A549 (cell line): ENCODE data around the gene OR51S1. TPM values are rescaled to one million over a fixed set of nuclear protein-coding genes. Genes with fewer than 3 reads are reported as not detected.

ENCODE experiments used
- ATAC-seq, 2 experiments: fragments of 200-7000 bp in 1 of 2; fragments of >200 bp in 1 of 2; cut with Nextera tagmentation in 1 of 2; cut with Tn5 transposase in 1 of 2; 3 replicates each; pipeline versions ENCODE4 v1.8.0 to v1.9.1; 2018 to 2020; ENCODE audit warnings: mild to moderate bottlenecking in 1 of 2, moderate library complexity in 1 of 2
- CTCF ChIA-PET: fragments of 300-600 bp; sonication (Branson Sonifier 250); formaldehyde crosslinking; extraction: SDS; loops from one replicate; lab custom pipeline; 2021; ENCODE audit warnings: antibody characterized with exemption, inconsistent platforms; lab: Yijun Ruan, JAX
- POLR2A ChIA-PET: fragments of 350-600 bp; formaldehyde crosslinking; extraction: SDS; loops from one replicate; lab custom pipeline; 2021; ENCODE audit warnings: antibody characterized with exemption, inconsistent platforms; lab: Yijun Ruan, JAX
- DNase-seq, 2 experiments: peaks; one replicate each; pipeline versions ENCODE4 v3.0.0 to v3.0.0-alpha.2; 2011 to 2016; ENCODE audit warnings: low read depth in 1 of 2, low spot score in 1 of 2
- FAIRE-seq: peaks from 2 replicates; lab custom pipeline; 2011; peaks lifted over from hg19 to GRCh38; lab: Jason Lieb, UNC
- H3K27ac ChIP-seq, 2 experiments: fragments of >200 bp; sonication (Bioruptor Twin); formaldehyde crosslinking; 3 replicates each; pipeline ENCODE4 v1.5.1; 2016 to 2017
- H3K4me1 ChIP-seq: fragments of >200 bp; sonication (Bioruptor Twin); formaldehyde crosslinking; 3 replicates; pipeline ENCODE4 v1.6.1; 2016
- H3K4me2 ChIP-seq: fragments of >200 bp; sonication (Bioruptor Twin); formaldehyde crosslinking; 3 replicates; pipeline ENCODE4 v1.6.1; 2016
- H3K4me3 ChIP-seq: fragments of >200 bp; sonication (Bioruptor Twin); formaldehyde crosslinking; 3 replicates; pipeline ENCODE4 v1.5.1; 2016
- H3K9me3 ChIP-seq: fragments of >200 bp; sonication (Bioruptor Twin); formaldehyde crosslinking; 3 replicates; pipeline ENCODE4 v1.6.1; 2016
- CHD2 ChIP-seq: fragments of 150-350 bp; IDR thresholded peaks from 2 replicates; pipeline ENCODE4 v1.6.1; 2014; ENCODE audit warnings: low read length; ENCODE audit not compliant: partially characterized antibody
- E2F6 ChIP-seq: IDR thresholded peaks from 2 replicates; pipeline ENCODE4 v1.6.1; 2012; ENCODE audit warnings: low read depth, borderline replicate concordance
- FOSB ChIP-seq: fragments of 250-450 bp; sonication (Bioruptor Pico); IDR thresholded peaks from 2 replicates; pipeline ENCODE4 v1.5.0; 2020; ENCODE audit warnings: mild to moderate bottlenecking, moderate library complexity
- FOSL2 ChIP-seq, 2 experiments: fragments of 450-650 bp in 1 of 2; fragments of >200 bp in 1 of 2; sonication (Bioruptor Twin) in 1 of 2; formaldehyde crosslinking; IDR thresholded peaks; 2 replicates each; pipeline versions ENCODE4 v1.5.0 to v1.6.1; 2016 to 2020; ENCODE audit warnings: mild to moderate bottlenecking in 1 of 2, moderate library complexity in 1 of 2
- FOXS1 ChIP-seq: fragments of 250-450 bp; sonication (Bioruptor Pico); IDR thresholded peaks from 2 replicates; pipeline ENCODE4 v1.5.0; 2020; ENCODE audit warnings: mild to moderate bottlenecking, moderate library complexity
- HDAC2 ChIP-seq: fragments of 200-600 bp; sonication (generic); IDR thresholded peaks from 2 replicates; pipeline ENCODE4 v1.6.1; 2016
- HEYL ChIP-seq: fragments of 250-450 bp; sonication (Bioruptor Pico); IDR thresholded peaks from 2 replicates; pipeline ENCODE4 v1.8.0; 2021; ENCODE audit warnings: mild to moderate bottlenecking, moderate library complexity
- JUN ChIP-seq, 2 experiments: fragments of >200 bp; sonication (Bioruptor Twin); formaldehyde crosslinking; IDR thresholded peaks; 2 replicates in 1 of 2; 3 replicates in 1 of 2; pipeline ENCODE4 v1.6.1; 2016 to 2017
- JUNB ChIP-seq: fragments of >200 bp; sonication (Bioruptor Twin); formaldehyde crosslinking; IDR thresholded peaks from 2 replicates; pipeline ENCODE4 v1.6.1; 2016
- KDM1A ChIP-seq: fragments of 200-600 bp; sonication (generic); IDR thresholded peaks from 2 replicates; pipeline ENCODE4 v1.6.1; 2016; ENCODE audit warnings: low read depth, mild to moderate bottlenecking
- MAFK ChIP-seq: fragments of 450-650 bp; IDR thresholded peaks from 2 replicates; pipeline ENCODE4 v1.6.1; 2014; ENCODE audit not compliant: partially characterized antibody
- MAX ChIP-seq: IDR thresholded peaks from 2 replicates; pipeline ENCODE4 v1.6.1; 2012
- MYC ChIP-seq: IDR thresholded peaks from 2 replicates; pipeline ENCODE4 v1.6.1; 2012; ENCODE audit warnings: mild to moderate bottlenecking, inconsistent platforms, low read length, improper control_type of control experiment, borderline replicate concordance
- NFE2L2 ChIP-seq: fragments of 150-350 bp; conservative IDR thresholded peaks from 2 replicates; pipeline ENCODE4 v1.6.1; 2014; ENCODE audit warnings: low read length
- NPAS2 ChIP-seq: fragments of 250-450 bp; sonication (Bioruptor Pico); IDR thresholded peaks from 2 replicates; pipeline ENCODE4 v1.8.0; 2022; ENCODE audit warnings: mild to moderate bottlenecking, moderate library complexity, borderline replicate concordance
- NR3C1 ChIP-seq: fragments of >200 bp; sonication (Bioruptor Twin); formaldehyde crosslinking; IDR thresholded peaks from 3 replicates; pipeline ENCODE4 v1.6.1; 2017
- POLR2A ChIP-seq: IDR thresholded peaks from 2 replicates; pipeline ENCODE4 v1.6.1; 2012; ENCODE audit warnings: mild to moderate bottlenecking, low read length
- RAD21 ChIP-seq, 2 experiments: fragments of >200 bp in 1 of 2; sonication (Bioruptor Twin) in 1 of 2; formaldehyde crosslinking in 1 of 2; IDR thresholded peaks in 1 of 2; conservative IDR thresholded peaks in 1 of 2; 2 replicates in 1 of 2; 3 replicates in 1 of 2; pipeline ENCODE4 v1.6.1; 2012 to 2018; ENCODE audit warnings: inconsistent platforms in 1 of 2
- REST ChIP-seq: fragments of 200-600 bp; sonication (generic); IDR thresholded peaks from 2 replicates; pipeline ENCODE4 v1.6.1; 2016; ENCODE audit warnings: antibody characterized with exemption, mild to moderate bottlenecking, moderate library complexity
- RFX5 ChIP-seq: fragments of 450-650 bp; IDR thresholded peaks from 2 replicates; pipeline ENCODE4 v1.7.1; 2014; ENCODE audit warnings: antibody characterized with exemption, mild to moderate bottlenecking, moderate library complexity
- RNF2 ChIP-seq: fragments of 200-600 bp; sonication (generic); IDR thresholded peaks from 2 replicates; pipeline ENCODE4 v1.6.1; 2016; ENCODE audit warnings: low read depth, mild to moderate bottlenecking, antibody characterized with exemption, moderate library complexity, borderline replicate concordance
- TFCP2L1 ChIP-seq: fragments of 250-450 bp; sonication (Bioruptor Pico); IDR thresholded peaks from 2 replicates; pipeline ENCODE4 v1.5.0; 2021; ENCODE audit warnings: mild to moderate bottlenecking
- TP53 ChIP-seq: fragments of 250-450 bp; sonication (Bioruptor Pico); IDR thresholded peaks from 2 replicates; pipeline ENCODE4 v1.5.0; 2021; ENCODE audit warnings: mild to moderate bottlenecking, moderate library complexity
- USF2 ChIP-seq: fragments of 450-650 bp; IDR thresholded peaks from 2 replicates; pipeline ENCODE4 v1.6.1; 2014; ENCODE audit warnings: antibody characterized with exemption
- WGBS: methylation state at CpG from one replicate; pipeline ENCODE4 v1.1.6; 2017; ENCODE audit errors: missing lambda C conversion rate; 5-methylcytosine and 5-hydroxymethylcytosine counted together
- polyA minus RNA-seq: library from RNA; depleted of rRNA, polyadenylated mRNA; stranded (reverse); fragments of >200 nt; gene quantifications from 2 replicates; pipeline ENCODE4 v1.2.3, GENCODE V29; 2011; rRNA and poly(A)+ RNA removed
- polyA plus RNA-seq, 4 experiments: library from polyadenylated mRNA; depleted of rRNA in 3 of 4; stranded (reverse); fragments of >200 nt; fragmentation: RNase III in 1 of 4; extraction: RNeasy Plus Mini Kit Qiagen cat#74134 plus additional on column Dnase treatment in 1 of 4; gene quantifications; 2 replicates in 3 of 4; 3 replicates in 1 of 4; pipeline ENCODE4 v1.2.3, GENCODE V29; 2011 to 2017

The OR51S1 gene
- polyA plus RNA-seq (2011; rRNA removed) (not detected in 2 replicates), polyA plus RNA-seq (2017; fragmentation: RNase III; extraction: RNeasy Plus Mini Kit Qiagen cat#74134 plus additional on column Dnase treatment) (not detected in 3 replicates), polyA minus RNA-seq (not detected in 2 replicates)
- polyA plus RNA-seq (2012; cell fraction: cytosol; rRNA removed): not detected in 2 replicates
- polyA plus RNA-seq (2012; cell fraction: nucleus; rRNA removed): not detected in 2 replicates

GRCh38 chr11:4848908-4849532 lies at the start of gene OR51S1:
Gene OR51S1 (minus strand): TSS chr11:4849208. CDS start chr11:4849208, 0 bp downstream.
- Histone ChIP-seq H3K4me2 (no peak within 1 kb of the TSS), H3K9me3 (no peaks in the 10 kb centered on the region), H3K4me3 (no peak within 1 kb of the TSS), H3K4me1 (no peaks in the 10 kb centered on the region), H3K27ac (no peak within 1 kb of the TSS)
- ChIA-PET POLR2A (no interaction called here), CTCF (no interaction called here)
- DNase-seq (no peak), ATAC-seq (no peak), FAIRE-seq (no peak)
- no peak for TF ChIP-seq JUN (IDR thresholded peaks at IDR 0.05)
- no peak for TF ChIP-seq HDAC2
- TF ChIP-seq REST: no peak
- no peak for TF ChIP-seq FOXS1
- TF ChIP-seq TP53 (CRISPR knock-in tag): no peak
- TF ChIP-seq MAFK: no peak
- TF ChIP-seq NR3C1: no peak
- no peak for TF ChIP-seq CHD2
- TF ChIP-seq TFCP2L1 (CRISPR knock-in tag): no peak
- TF ChIP-seq RFX5: no peak
- 10% methylated on average over 9 of the region's 9 CpGs for WGBS

- Histone ChIP-seq H3K4me2 (no peak overlapping the region), H3K9me3 (no peaks in the 10 kb centered on the region)
- TF ChIP-seq NFE2L2: no peak
- TF ChIP-seq HEYL: no peak
- no peak for TF ChIP-seq MYC
- no peak for TF ChIP-seq NR3C1
- TF ChIP-seq, all 56 proteins: peak for 0
- CTCF ChIA-PET: no interaction called here
- H3K27ac ChIP-seq: no peak overlapping the region
- no peak overlapping the region for H3K4me3 ChIP-seq
- POLR2A ChIA-PET: no interaction called here
- no peaks in the 10 kb centered on the region for H3K4me1 ChIP-seq
- ATAC-seq (peak in 1 of 2 experiments; percentile 68; a peak in 3 of 6 replicates), FAIRE-seq (no peak), DNase-seq (peak in 1 of 2 experiments; percentile 2)
- WGBS: 4% methylated on average over 1 of the region's 1 CpG
Observed at GRCh38 chr11:4891996-4892640, 43.1 kb upstream of the OR51S1 start.

- 6% methylated on average over 2 of the region's 2 CpGs for WGBS
- no peak overlapping the region for H3K4me3 ChIP-seq
- H3K4me1 ChIP-seq: no peaks in the 10 kb centered on the region
- DNase-seq (no peak), FAIRE-seq (no peak), ATAC-seq (no peak)
- POLR2A ChIA-PET: no interaction called here
- no peak for TF ChIP-seq E2F6
- no peak for TF ChIP-seq POLR2A
- TF ChIP-seq MAX: no peak
- no peak for TF ChIP-seq FOSB (CRISPR knock-in tag)
- TF ChIP-seq MYC: no peak
- no peak for TF ChIP-seq TFCP2L1 (CRISPR knock-in tag)
- no peak for TF ChIP-seq NPAS2 (CRISPR knock-in tag)
- TF ChIP-seq USF2: no peak
- TF ChIP-seq RFX5: no peak
- no peak for TF ChIP-seq RAD21 (conservative IDR thresholded peaks at IDR 0.05 in 1 of 2, IDR thresholded peaks at IDR 0.05 in 1 of 2)
- TF ChIP-seq JUNB: no peak
- TF ChIP-seq RNF2: no peak
- no peak for TF ChIP-seq FOSL2 (IDR thresholded peaks at IDR 0.05)
- TF ChIP-seq FOSL2 (CRISPR knock-in tag; IDR thresholded peaks at IDR 0.05): no peak
- TF ChIP-seq KDM1A: no peak
- no peak for TF ChIP-seq JUN (IDR thresholded peaks at IDR 0.05)
- CTCF ChIA-PET: no interaction called here
- H3K4me2 ChIP-seq: no peak overlapping the region
- H3K9me3 ChIP-seq: no peaks in the 10 kb centered on the region
- H3K27ac ChIP-seq: no peak overlapping the region
Observed at GRCh38 chr11:4890279-4890678, 41.3 kb upstream of the OR51S1 start.
